ENCODE results near the gene ZFPM1.

The ZFPM1 gene

DNA sequence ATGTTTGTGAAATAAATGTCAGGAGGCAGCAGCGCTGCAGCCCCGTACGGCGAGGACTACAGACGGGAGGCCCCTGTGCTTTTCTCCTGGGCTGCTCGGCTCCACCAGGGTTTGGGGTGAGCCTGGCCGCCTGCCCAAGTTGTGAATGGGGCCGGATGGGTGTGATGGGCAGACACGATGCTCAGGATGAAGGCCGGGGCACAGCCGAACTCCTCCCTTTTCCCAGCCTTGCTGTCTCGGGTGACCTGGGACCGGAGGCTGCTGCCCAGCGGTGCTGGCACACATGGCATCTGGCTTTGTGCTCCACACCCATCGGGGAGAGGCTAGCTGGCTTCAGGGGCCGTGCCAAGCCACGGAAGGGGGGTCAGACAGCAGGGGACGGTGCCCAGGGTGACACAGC is 34.2 kb upstream of the ZFPM1 start:
- no peak for DNase-seq

DNA sequence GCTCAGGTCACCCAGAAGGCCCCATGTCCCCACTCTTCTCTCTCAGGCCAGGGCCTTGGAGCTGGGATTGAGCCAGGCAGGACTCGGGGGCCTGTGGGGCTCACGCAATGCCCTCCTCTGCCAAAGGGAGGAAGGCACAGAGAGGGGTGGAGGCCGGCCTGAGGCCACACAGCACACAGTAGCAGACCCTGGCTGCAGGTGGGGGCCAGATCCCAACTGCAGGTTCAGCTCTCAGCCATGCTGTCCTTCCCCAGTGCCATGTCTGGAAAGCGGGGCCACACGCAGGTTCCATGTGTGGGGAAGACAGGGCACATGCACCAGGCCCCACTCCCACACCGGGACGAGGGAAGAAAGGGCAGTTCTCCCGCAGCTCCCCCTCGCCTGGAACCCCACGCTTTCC is 33.3 kb upstream of the ZFPM1 start:
- DNase-seq, result no peak

DNA sequence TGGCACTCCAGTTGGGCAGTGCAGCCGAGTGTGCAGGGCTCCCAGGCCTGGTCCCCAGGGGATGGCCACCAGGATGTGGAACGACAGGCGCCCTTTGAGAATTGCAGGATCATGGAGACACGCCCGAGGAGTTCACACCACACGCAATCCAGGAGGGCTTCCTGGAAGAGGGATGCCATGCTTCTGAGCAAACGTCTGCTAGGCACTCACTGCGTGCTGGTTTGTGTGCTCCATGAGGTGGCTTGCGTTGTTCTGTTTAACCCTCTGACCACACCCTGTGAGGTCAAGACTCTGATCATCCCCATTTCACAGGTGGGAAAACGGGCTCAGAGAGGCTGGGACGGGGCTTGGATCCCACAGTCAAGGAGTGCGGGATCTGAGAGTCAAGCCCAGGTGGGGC is 32.6 kb upstream of the ZFPM1 start:
- no peak for DNase-seq

DNA sequence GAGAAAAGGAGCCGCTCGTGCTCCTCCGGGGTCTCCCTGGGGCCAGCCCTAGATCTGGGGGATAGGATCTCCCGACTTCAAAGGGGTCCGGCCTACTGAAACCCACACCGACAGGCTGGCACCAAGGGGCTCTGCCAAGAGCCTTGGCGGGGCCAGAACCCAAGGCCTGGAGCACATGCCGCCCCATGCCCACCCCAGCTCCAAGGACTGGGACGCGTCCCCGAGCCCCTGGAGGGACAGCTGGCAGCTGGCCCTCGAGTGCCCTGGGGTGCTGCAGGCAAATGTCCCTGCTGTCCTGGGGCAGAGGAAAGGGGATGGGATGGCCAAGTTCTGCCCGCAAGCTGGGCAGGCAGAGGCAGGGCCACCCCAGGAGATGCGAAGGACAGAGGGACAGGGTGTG is 31.8 kb upstream of the ZFPM1 start:
- no peak for DNase-seq

DNA sequence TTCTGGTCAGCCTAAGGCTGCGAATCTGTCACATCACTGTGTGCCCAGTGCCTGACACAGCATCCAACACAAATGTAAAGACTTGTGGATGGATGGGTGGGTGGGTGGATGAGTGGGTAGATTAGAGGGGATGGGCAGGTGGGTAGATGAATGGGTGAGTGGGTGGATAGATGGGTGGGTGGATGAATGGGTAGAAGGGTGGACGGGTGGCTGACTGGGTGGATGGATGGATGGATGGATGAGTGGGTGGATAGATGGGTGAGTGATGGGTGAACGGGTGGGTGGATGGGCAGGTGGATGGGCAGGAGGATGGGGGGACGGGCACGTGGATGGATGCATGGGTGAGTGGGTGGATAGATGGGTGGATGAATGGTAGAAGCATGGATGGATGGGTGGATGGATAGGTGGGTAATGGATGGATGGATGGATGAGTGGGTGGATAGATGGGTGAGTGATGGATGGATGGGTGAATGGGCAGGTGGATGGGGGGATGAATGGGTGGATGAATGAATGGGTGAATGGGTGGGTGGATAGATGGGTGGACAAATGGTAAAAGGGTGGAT is 31.1 kb upstream of the ZFPM1 start:
- no peak for DNase-seq

DNA sequence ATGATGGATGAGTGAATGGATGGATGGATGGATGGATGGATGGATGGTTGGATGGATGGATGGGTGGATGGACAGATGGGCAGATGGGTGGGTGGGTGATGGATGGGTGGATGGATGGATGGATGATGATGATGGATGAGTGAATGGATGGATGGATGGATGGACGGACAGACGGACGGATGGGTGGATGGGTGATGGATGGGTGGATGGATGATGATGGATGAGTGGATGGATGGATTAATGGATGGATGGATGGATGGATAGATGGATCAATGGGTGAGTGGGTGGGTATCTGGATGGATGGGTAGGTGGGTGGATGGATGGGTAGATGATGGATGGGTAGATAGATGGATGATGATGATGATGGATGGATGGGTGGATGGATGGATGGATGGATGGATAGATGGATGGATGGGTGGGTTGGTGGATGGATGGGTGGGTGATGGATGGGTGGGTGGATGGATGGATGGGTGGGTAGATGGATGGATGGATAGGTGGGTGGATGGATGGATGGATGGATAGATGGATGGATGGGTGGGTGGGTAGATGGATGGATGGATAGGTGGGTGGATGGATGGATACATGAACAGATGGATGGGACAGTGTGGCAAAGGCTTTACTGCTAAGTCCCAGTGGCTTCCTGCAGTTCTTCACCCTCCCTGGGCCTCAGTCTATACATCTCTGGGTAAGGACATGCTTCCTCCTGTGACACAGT is 30.2 kb upstream of the ZFPM1 start:
- no peak for DNase-seq

DNA sequence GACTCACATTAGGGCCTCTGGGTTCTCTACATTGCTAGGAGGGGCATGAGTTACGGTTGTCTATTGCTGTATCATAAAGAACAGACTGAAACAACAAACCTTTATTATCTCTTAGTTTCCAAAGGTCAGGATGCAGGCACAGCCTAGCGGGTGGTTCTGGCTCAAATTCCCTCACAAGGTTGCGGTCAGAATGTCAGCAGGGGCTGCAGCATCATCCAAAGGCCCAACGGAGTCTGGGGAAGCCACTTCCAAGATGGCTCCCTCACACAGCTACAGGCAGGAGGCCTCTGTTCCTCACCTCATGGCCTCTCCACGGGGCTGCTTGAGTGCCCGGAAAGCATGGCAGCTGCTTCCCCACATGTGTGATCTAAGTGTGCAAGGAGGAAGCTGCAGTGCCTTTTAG is 29.6 kb upstream of the ZFPM1 start:
- no peak for DNase-seq

DNA sequence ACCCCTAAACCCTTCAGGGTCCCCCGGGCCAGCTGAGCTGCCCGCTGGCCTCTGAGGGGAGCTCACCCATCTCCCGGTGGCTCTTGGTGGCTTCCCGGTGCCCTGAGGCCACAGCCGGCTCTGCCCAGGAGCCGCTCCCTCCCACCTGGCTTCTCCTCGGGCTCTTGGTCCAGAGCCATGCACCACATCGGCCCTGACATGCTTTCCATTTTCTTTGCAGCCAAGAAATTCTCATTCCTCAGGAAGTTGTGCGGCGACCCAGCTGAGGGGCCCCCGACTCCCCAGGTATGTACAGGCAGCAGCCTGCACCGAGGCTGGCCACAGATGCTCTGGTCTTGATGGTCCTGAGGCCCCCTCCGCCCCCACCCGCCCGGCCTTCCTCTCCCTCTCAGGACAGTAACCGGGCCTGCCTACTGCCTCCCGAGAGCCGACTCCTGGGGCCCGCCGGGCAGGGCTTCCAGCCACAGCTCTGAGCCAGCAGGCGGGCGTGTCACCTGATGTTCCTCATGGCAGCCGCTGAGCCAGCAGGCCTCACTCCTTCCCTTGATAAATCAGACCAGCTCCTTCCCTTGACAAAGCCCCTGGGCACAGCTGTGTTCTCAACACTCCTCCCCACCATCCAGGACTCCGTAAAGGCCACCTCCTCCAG is 28.4 kb upstream of the ZFPM1 start:
- DNase-seq, result no peak

DNA sequence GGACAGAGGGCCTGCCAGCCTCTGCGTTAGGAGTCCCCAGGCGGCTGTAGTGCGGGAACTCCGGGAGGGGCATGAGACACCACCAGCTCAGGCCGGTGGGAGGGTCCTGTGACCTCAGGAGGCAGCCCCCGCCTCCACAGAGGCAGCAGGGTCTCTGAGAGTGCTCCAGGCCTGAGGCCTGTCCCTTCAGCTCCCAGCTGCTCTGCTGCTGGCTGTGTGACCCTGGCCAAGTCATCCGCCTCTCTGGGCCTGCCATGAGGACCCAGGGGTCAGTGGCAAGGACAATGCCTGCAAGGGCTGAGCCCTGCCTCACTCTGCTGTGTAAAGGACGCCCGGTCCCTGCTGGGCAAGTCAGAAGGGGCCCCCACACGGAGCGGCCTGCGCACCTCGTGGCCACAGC is 27.1 kb upstream of the ZFPM1 start:
- no peak for DNase-seq

DNA sequence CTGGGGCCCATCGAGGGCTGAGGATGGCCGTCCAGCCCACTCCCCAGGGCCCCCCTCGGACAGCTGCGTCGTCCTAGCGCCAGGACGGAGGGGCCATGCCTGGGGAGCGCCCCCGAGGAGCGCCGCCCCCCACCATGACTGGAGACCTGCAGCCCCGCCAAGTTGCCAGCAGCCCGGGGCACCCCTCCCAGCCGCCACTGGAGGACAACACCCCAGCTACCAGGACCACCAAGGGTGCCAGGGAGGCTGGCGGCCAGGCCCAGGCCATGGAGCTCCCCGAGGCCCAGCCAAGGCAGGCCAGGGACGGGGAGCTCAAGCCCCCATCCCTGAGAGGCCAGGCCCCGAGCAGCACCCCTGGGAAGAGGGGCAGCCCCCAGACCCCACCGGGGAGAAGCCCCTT is 25.7 kb upstream of the ZFPM1 start:
- no peak for DNase-seq

DNA sequence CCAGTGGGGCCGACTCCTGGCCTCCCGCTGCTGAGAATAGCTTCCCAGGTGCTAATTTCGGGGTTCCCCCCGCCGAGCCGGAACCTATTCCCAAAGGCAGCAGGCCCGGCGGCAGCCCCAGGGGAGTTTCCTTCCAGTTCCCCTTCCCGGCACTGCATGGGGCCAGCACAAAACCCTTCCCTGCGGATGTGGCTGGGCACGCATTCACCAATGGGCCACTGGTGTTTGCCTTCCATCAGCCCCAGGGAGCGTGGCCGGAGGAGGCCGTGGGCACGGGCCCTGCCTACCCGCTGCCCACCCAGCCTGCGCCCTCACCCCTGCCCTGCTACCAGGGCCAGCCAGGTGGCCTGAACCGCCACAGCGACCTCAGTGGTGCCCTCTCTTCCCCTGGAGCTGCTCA is 24.9 kb upstream of the ZFPM1 start:
- DNase-seq, result no peak

DNA sequence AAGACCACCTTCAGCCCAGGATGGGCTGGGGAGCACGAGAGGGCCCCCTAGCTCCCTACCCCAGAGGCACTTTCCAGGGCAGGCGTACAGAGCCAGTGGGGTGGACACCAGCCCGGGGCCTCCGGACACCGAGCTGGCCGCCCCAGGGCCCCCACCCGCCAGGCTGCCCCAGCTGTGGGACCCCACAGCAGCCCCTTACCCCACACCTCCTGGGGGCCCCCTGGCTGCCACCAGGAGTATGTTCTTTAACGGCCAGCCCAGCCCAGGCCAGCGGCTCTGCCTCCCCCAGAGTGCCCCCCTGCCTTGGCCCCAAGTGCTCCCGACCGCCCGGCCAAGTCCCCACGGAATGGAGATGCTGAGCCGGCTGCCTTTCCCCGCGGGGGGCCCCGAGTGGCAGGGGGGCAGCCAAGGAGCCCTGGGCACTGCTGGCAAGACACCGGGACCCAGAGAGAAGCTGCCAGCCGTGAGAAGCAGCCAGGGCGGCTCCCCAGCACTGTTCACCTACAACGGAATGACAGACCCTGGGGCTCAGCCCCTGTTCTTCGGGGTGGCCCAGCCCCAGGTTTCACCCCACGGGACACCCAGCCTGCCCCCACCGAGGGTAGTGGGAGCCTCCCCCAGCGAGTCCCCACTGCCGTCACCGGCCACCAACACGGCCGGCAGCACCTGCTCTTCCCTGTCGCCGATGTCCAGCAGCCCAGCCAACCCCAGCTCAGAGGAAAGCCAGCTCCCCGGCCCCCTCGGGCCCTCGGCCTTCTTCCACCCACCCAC is 24.3 kb upstream of the ZFPM1 start:
- DNase-seq, result no peak

DNA sequence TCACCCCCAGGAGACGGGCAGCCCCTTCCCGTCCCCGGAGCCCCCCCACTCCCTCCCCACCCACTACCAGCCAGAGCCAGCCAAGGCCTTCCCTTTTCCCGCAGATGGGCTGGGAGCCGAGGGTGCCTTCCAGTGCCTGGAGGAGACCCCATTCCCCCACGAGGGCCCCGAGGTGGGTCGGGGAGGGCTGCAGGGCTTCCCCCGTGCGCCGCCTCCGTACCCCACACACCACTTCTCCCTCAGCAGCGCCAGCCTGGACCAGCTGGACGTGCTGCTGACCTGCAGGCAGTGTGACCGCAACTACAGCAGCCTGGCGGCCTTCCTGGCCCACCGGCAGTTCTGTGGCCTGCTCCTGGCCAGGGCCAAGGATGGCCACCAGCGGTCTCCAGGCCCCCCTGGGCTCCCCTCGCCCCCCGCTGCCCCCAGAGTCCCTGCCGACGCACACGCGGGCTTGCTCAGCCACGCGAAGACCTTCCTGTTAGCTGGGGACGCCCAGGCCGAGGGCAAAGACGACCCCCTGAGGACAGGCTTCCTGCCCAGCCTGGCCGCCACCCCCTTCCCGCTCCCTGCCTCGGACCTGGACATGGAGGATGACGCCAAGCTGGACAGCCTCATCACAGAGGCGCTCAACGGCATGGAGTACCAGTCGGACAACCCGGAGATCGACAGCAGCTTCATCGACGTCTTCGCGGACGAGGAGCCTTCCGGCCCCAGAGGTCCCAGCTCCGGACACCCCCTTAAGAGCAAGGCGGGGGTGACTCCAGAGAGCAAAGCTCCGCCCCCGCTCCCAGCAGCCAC is 23.5 kb upstream of the ZFPM1 start:
- no peak for DNase-seq

DNA sequence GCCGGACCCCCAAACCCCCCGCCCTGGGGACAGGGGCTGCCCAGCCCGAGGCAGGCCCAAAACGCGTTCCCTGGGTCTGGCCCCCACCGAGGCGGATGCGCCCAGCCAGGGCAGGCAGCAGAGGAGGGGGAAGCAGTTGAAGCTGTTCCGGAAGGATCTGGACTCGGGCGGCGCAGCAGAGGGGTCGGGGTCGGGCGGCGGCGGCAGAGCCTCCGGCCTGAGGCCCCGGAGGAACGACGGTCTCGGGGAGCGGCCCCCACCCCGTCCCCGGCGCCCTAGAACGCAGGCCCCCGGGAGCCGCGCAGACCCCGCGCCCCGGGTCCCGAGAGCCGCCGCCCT is 22.9 kb upstream of the ZFPM1 start:
- peak; percentile 19 for DNase-seq

DNA sequence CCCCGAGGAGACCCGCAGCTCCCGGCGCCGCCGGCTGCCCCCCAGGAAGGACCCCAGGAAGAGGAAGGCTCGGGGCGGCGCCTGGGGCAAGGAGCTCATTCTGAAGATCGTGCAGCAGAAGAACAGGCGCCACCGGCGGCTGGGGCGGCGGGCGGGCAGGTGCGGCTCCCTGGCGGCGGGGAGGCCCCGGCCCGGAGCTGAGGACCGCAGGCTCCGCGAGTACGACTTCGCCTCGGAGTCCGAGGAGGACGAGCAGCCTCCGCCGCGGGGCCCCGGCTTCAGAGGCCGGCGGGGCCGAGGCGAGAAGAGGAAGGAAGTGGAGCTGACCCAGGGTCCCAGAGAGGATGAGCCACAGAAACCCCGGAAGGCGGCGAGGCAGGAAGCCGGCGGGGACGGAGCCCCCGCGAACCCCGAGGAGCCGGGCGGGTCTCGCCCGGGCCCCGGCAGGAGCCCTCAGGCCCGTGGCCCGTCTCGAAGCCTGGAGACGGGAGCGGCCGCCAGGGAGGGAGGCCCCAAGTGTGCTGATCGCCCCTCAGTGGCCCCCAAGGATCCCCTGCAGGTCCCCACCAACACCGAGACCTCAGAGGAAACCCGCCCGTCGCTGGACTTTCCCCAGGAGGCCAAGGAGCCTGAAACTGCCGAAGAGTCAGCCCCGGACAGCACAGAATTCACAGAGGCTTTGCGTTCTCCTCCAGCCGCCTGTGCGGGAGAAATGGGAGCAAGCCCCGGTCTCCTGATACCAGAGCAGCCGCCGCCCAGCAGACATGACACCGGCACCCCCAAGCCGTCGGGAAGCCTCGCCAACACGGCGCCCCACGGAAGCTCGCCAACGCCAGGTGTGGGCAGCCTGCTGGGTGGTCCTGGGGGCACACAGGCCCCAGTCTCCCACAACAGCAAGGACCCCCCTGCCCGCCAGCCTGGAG is 22.3 kb upstream of the ZFPM1 start:
- peak; percentile 59 for DNase-seq

DNA sequence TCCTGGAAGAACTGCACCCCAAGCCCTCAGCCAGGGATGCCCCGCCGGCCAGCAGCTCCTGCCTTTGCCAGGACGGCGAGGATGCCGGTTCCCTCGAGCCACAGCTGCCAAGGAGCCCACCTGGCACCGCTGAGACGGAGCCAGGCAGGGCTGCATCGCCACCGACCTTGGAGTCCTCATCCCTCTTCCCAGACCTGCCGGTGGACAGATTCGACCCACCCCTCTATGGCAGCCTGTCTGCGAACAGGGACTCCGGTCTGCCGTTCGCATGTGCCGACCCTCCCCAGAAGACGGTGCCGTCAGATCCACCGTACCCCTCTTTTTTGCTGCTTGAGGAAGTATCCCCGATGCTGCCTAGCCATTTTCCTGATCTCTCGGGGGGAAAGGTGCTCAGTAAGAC is 21.4 kb upstream of the ZFPM1 start:
- no peak for DNase-seq

DNA sequence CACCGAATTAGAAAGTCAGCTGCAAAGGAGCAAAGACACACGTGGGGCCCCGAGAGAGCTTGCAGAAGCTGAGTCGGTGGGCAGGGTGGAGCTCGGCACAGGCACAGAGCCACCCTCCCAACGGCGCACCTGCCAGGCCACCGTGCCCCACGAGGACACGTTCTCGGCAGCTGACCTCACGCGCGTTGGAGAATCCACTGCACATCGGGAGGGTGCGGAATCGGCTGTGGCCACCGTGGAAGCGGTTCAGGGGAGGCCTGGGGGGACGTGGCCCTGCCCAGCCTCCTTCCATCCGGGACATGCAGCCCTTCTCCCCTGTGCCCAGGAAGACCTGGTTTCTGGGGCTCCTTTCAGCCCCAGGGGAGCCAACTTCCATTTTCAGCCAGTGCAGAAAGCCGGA is 20.9 kb upstream of the ZFPM1 start:
- no peak for DNase-seq

DNA sequence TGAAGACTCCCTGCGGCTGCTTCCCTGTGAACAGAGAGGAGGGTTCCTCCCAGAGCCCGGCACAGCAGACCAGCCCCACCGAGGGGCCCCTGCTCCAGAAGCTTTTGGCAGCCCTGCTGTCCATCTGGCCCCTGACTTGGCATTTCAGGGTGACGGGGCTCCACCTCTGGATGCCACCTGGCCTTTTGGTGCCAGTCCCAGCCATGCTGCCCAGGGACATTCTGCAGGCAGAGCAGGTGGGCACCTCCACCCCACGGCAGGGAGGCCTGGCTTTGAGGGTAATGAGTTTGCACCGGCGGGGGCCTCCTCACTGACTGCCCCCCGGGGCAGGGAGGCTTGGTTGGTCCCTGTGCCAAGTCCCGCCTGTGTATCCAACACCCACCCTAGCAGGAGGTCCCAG is 20.3 kb upstream of the ZFPM1 start:
- DNase-seq, result no peak

DNA sequence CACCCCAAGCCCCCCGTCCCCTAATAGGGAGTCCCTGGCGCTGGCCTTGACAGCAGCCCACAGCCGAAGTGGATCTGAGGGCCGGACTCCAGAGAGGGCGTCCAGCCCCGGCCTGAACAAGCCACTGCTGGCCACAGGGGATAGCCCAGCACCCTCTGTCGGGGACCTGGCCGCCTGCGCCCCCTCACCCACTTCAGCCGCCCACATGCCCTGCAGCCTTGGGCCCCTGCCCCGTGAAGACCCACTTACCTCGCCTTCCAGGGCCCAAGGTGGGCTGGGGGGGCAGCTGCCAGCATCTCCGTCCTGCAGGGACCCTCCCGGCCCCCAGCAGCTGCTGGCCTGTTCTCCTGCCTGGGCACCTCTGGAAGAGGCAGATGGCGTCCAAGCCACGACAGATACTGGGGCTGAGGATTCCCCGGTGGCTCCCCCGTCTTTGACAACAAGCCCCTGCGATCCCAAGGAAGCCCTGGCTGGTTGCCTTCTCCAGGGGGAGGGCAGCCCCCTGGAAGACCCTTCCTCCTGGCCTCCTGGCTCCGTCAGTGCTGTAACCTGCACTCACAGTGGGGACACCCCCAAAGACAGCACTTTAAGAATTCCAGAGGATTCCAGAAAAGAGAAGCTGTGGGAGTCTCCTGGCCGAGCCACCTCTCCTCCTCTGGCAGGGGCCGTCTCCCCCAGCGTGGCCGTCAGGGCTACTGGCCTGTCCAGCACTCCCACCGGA is 19.3 kb upstream of the ZFPM1 start:
- DNase-seq, result no peak

DNA sequence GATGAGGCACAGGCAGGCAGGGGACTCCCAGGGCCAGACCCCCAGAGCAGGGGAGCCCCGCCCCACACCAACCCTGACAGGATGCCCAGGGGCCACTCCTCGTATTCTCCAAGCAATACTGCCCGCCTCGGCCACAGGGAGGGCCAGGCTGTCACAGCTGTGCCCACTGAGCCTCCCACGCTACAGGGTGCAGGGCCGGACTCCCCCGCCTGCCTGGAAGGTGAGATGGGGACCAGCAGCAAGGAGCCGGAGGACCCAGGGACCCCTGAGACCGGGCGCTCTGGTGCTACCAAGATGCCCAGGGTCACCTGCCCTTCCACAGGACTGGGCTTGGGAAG is 18.8 kb upstream of the ZFPM1 start:
- DNase-seq, result no peak

DNA sequence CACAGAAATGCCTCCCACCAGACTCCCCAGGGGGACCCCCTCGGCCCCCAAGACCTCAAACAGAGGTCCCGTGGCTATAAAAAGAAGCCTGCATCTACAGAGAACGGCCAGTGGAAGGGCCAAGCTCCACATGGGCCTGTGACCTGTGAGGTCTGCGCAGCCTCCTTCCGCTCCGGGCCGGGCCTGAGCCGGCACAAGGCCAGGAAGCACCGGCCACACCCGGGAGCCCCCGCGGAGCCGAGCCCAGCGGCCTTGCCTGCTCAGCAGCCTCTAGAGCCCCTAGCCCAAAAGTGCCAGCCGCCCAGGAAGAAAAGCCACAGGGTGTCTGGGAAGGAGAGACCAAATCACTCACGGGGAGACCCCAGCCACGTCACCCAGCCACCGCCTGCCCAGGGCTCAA is 18.3 kb upstream of the ZFPM1 start:
- no peak for DNase-seq

Measured in CD4-positive, alpha-beta T cell treated with Interleukin-6 for 4 hours (primary cell).